Testis (tissue), 3 donors: Measurements from ENCODE around the gene RHOU. TPM values are rescaled to one million over a fixed set of nuclear protein-coding genes. Genes with fewer than 3 reads are reported as not detected.
"Not testable (repeated sequence)": the region's sequence is repeated elsewhere in the genome, so short reads cannot be mapped to it uniquely, and the experiment has no call there.

ENCODE experiments used
- DNase-seq: peaks from one replicate; pipeline ENCODE4 v3.0.0-alpha.2; 2019
- H3K27ac ChIP-seq, 2 donors: fragments of 200-600 bp; sonication (generic); one replicate each; pipeline ENCODE4 v1.5.1; 2019
- H3K27me3 ChIP-seq: fragments of 200-600 bp; sonication (generic); one replicate; pipeline ENCODE4 v1.5.1; 2019
- H3K36me3 ChIP-seq: fragments of 200-600 bp; sonication (generic); one replicate; pipeline ENCODE4 v1.5.1; 2017; ENCODE audit warnings: low read depth; ENCODE audit errors: missing control alignments
- H3K4me1 ChIP-seq: fragments of 200-600 bp; sonication (generic); one replicate; pipeline ENCODE4 v1.5.1; 2019
- H3K4me3 ChIP-seq, 2 donors: fragments of 200-600 bp; sonication (generic); one replicate each; pipeline ENCODE4 v1.5.1; 2017 to 2019
- H3K9me3 ChIP-seq: fragments of 200-600 bp; sonication (generic); one replicate; pipeline ENCODE4 v1.5.1; 2017
- CTCF ChIP-seq, 3 experiments: fragments of 450-650 bp in 2 of 3; fragments of 200-600 bp in 1 of 3; sonication (generic) in 1 of 3; IDR thresholded peaks; one replicate each; pipeline ENCODE4 v1.5.1; 2016 to 2019; ENCODE audit warnings: antibody characterized with exemption in 3 of 3, mild to moderate bottlenecking in 2 of 3, moderate library complexity in 1 of 3
- POLR2A ChIP-seq: fragments of 450-650 bp; IDR thresholded peaks from one replicate; pipeline ENCODE4 v1.6.1; 2017; ENCODE audit warnings: antibody characterized with exemption, mild to moderate bottlenecking, moderate library complexity
- WGBS, 2 donors: methylation state at CpG; one replicate each; pipeline ENCODE4 v1.1.5; 2018; 5-methylcytosine and 5-hydroxymethylcytosine counted together
- intact Hi-C: fragments of 100-400 bp; cut with DNase I; formaldehyde crosslinking; loops from one replicate; pipeline ENCODE4 v1.15.1; 2023; ENCODE audit warnings: low total_unique reads
- polyA plus RNA-seq: library from polyadenylated mRNA; stranded (reverse); fragments of 350-450 nt; fragmentation: Illumina TruSeq; extraction: RNeasy Lipid Tissue Mini Kit (QIAGEN cat#74804); gene quantifications from one replicate; pipeline ENCODE4 v1.2.3, GENCODE V29; 2014; ENCODE audit warnings: low read depth, low replicate concordance; ENCODE audit not compliant: insufficient read depth
- total RNA-seq, 2 donors: library from RNA; depleted of rRNA; stranded (reverse); fragments of >200 nt; gene quantifications; one replicate each; pipeline ENCODE4 v1.2.3, GENCODE V29; 2016

The RHOU gene
- total and polyA plus RNA-seq, 3 donors from 2014 or later = 31.0 to 33.6 (median 32.6) TPM

- Histone ChIP-seq H3K4me1 (no peaks in the 10 kb centered on the region), H3K36me3 (no peaks in the 10 kb centered on the region), H3K27ac (no peak overlapping the region), H3K4me3 (no peak overlapping the region), H3K27me3 (no peaks in the 10 kb centered on the region), H3K9me3 (no peaks in the 10 kb centered on the region)
- 42 to 63% methylated on average over 1 of the region's 1 CpG for WGBS, 2 donors
- TF ChIP-seq POLR2A (no peak), CTCF (IDR thresholded peaks at IDR 0.05) (peak in 1 of 3 experiments; percentile 27)
- intact Hi-C loops = no loop called here
- DNase-seq = peak; percentile 42
Measured at GRCh38 chr1:228691926-228692325, 43.4 kb upstream of the RHOU start.

GRCh38 chr1:228694447-228694846 is 40.8 kb upstream of the RHOU start:
- H3K36me3 ChIP-seq, H3K9me3 ChIP-seq: not testable (repeated sequence)
- WGBS, 2 donors = 93 to 94% methylated on average over 3 of the region's 3 CpGs

GRCh38 chr1:228695015-228695955 is 40.0 kb upstream of the RHOU start:
- DNase-seq = no peak
- Histone ChIP-seq H3K27me3 (no peaks in the 10 kb centered on the region), H3K4me1 (peaks cover 5% of the 10 kb centered on the region), H3K9me3 (no peaks in the 10 kb centered on the region), H3K4me3 (no peak overlapping the region), H3K36me3 (no peaks in the 10 kb centered on the region), H3K27ac (no peak overlapping the region)
- intact Hi-C loops = no loop called here
- no peak for TF ChIP-seq POLR2A
- TF ChIP-seq CTCF (IDR thresholded peaks at IDR 0.05) = no peak
- WGBS, 2 donors = 86 to 88% methylated on average over 9 of the region's 9 CpGs

More at GRCh38 chr1:228694447-228694846, 40.8 kb upstream of the RHOU start:
- intact Hi-C loops, H3K4me3 ChIP-seq, H3K4me1 ChIP-seq, DNase-seq, H3K27me3 ChIP-seq, H3K27ac ChIP-seq: not testable (repeated sequence)

GRCh38 chr1:228697207-228698016 is 37.9 kb upstream of the RHOU start:
- Histone ChIP-seq H3K27ac (no peak overlapping the region), H3K36me3 (no peaks in the 10 kb centered on the region), H3K4me1 (peaks cover 5% of the 10 kb centered on the region), H3K27me3 (no peaks in the 10 kb centered on the region), H3K9me3 (no peaks in the 10 kb centered on the region), H3K4me3 (no peak overlapping the region)
- intact Hi-C loops = no loop called here
- no peak for TF ChIP-seq CTCF (IDR thresholded peaks at IDR 0.05)
- TF ChIP-seq POLR2A = no peak
- WGBS, 2 donors = 40 to 43% methylated on average over 6 of the region's 6 CpGs
- DNase-seq = peak; percentile 80

- Histone ChIP-seq H3K4me1 (peaks cover 5% of the 10 kb centered on the region), H3K4me3 (no peak overlapping the region), H3K9me3 (no peaks in the 10 kb centered on the region), H3K36me3 (no peaks in the 10 kb centered on the region), H3K27ac (no peak overlapping the region), H3K27me3 (no peaks in the 10 kb centered on the region)
- 59 to 63% methylated on average over 1 of the region's 1 CpG for whole genome bisulfite sequencing, 2 donors
- TF ChIP-seq POLR2A = no peak
- TF ChIP-seq CTCF (IDR thresholded peaks at IDR 0.05) = no peak
- DNase-seq = no peak
- intact Hi-C loops = no loop called here
Measured at GRCh38 chr1:228698017-228698329, 37.3 kb upstream of the RHOU start.
